Medulla oblongata (tissue), 1 donor: ENCODE results near the gene SRC.
"Not testable (repeated sequence)": the region's sequence is repeated elsewhere in the genome, so short reads cannot be mapped to it uniquely, and the experiment has no call there.

ENCODE experiments used
- DNase-seq: peaks from one replicate; pipeline ENCODE4 v3.0.0-alpha.2; 2015; ENCODE audit errors: extremely low spot score

Gene SRC

DNA sequence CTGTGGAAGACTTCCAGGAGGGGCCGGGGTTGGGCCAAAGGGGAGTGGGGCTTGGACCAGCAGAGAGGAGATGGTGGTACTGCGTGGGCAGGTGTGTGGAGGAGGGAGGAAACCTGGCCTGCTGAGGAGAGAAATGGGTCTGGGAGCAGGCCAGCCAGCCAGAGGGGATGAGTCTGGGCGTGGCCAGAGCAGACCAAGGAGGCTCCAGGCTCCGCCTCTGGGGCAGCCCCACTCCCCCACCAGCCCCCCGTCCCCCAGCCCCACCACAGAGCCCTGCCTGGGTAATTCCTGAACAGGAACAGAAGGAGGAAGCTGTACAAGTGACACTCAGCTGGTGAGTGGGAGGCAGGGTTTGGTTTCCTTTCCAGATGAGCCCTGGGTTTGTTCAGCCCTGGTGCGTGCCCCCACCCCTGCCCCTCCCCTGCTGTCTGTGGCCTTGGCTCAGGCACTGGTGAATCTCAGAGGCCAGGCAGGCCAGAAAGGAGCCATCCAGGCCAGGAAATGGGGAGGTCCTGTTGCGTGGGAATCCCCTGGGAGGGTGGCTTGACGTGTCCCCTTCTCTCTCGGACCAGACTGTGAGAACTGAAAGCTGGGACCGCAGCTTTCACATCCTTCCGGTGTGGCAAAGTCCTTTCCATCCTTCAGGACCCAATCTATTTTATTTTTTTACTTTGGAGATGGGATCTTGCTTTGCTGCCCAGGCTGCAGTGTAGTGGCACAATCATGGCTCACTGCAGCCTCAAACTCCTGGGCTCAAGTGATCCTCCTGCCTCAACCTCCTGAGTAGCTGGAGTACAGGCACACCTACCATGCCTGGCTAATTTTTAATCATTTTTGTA lies 9.4 kb upstream of the SRC start:
- peak; percentile 67 for DNase-seq

DNA sequence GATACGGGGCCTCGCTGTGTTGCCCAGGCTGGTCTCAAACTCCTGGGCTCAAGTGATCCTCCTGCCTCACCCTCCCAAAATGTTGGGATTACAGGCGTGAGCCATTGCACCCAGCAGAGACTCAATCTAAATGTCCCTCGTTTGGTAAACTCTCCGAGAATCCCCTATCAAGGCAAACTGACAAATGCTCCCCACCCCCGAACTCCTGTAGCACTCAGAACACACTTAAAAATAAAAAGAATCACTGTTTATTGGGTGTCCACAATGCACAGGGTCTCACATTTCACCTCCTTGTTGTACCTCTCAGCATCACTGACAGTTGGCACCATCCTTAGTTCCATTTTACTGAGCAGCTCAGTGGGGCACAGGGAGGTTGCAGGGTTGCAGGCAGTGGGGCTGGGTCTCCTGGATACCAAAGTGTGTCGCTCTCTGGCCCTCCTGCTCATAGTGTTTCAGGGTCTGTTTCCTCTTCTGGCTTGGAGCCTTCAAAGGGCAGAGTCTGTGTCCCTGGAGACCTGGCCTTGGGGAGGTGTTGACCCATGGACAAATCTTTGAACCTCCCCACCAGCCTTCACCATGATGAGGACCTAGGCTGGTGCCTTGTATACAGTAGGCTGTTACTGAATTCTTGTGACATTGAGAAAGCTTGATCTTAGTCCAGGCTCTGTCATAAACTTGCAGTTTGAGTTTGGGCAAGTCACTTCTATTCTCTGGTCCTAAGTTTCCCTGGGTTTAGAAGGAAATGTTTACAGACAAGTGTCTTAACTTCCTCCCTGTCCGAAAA lies 8.5 kb upstream of the SRC start:
- DNase-seq, result no peak

DNA sequence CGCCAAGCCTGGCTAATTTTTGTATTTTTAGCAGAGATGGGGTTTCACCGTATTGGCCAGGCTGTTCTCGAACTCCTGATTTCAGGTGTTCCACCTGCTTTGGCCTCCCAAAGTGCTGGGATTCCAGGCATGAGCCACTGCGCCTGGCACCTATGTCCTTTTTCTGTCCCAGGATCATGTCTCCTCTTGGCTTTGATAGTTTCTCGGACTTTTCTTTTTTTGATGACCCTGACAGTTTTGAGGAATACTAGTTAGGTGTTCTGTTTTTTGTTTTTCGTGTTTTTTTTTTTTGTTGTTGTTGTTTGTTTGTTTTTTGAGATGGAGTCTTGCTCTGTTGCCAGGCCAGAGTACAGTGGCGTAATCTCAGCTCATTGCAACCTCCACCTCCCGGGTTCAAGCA lies 7.6 kb upstream of the SRC start:
- not testable (repeated sequence) for DNase-seq

DNA sequence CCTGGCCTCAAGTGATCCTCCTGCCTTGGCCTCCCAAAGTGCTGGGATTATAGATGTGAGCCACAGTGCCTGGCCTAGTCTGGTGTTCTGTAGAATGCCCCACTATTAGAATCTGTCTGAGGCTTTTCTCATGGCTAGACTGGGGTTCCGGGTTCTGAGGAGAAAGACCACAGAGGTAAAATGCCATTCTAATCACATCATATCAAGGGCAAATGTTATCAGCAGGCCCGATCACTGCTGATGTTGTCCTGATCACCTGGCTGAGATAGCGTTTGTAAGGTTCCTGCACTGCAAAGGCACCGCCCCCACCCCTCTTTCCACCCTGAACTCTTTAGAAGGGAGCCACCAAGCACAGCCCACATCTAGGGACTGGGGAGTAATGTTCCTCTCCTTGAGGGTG lies 6.7 kb upstream of the SRC start:
- DNase-seq, result no peak

DNA sequence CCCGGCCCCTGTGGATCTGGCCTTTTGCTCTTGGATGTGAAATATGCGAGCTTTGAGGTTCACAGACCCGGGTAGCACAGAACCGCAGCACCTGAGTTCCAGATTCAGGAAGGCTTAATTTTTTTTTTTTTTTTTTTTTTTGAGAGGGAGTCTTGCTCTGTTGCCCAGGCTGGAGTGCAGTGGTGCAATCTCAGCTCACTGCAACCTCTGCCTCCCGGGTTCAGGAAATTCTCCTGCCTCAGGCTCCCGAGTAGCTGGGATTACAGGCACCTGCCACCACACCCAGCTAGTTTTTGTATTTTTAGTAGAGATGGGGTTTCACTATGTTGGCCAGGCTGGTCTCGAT lies 6.2 kb upstream of the SRC start:
- DNase-seq, result not testable (repeated sequence)

DNA sequence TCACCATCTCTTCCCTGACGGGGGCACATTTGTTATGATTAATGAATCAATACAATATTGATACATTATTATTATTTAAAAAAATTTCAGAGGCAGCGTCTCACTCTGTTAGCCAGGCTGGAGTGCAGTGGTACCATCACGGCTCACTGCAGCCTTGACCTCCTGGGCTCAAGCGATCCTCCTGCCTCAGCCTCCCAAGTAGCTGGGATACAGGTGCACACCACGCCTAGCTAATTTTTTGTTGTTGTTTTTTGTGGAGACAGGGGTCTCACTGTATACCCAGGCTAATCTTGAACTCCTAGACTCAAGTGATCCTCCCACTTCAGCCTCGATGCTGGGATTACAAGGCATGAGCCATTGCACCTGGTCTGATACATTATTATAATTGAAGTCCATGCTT lies 4.9 kb upstream of the SRC start:
- no peak for DNase-seq

DNA sequence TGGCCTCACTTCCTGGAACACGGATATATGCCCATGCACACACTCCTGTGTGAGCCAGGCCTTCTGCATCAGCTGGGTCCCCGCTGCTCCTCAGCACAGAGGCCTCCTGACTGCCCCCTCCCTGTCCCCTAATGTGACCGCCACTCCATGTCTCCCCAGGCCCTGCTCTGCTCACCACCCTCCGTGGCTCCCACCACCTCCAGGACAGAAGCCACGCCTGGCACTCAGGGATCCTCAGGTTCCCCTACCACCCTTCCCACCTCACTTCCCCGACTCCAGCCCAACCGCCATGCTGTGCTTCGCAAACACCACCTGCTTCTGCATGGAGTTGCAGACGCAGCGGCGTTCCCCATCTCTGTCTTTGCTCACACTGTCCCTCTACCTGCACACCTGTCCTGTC lies 4.3 kb upstream of the SRC start:
- DNase-seq, result no peak

DNA sequence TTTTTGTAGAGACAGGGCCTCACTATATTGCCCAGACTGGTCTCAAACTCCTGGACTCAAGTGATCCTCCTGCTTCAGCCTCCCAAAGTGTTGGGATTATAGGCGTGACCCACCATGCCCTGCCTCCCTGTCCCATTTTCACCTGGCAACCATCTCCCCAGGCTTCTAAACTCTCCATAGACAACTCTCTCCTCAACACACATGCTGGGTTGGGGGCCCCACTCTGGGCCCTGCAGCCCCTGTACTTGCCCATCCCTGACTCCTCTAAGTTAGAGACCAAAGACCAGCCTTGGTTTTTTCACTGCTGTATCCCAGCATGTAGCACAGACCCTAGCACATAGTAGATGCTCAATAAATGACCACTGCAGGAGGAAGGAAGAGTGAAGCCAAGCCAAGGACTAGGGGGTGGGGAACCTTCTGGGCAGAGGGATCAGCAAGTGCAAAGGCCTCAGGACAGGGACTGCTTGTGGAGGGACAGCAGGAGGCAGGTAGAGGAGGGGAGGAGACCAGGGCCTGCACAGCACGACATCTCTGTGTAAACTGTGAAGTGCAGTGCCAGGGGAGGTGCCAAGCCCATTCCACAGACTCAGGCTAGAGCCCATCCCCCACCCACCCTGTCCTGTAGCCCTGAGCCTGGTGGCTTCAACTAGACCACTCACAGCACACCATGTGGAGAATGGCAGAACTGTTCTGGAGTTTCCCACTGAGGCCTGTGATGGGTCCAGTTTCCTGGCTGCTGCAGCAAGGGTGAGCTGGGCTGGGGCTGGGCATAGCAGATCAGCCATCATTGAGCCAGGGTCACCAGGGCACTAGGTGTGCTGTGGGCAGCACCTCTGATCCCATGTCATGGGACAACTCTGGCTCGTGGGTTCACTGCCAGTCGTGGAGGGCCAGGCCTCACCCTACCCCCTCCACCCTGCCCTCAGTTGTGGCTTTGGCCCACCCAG lies 3.4 kb upstream of the SRC start:
- no peak for DNase-seq

DNA sequence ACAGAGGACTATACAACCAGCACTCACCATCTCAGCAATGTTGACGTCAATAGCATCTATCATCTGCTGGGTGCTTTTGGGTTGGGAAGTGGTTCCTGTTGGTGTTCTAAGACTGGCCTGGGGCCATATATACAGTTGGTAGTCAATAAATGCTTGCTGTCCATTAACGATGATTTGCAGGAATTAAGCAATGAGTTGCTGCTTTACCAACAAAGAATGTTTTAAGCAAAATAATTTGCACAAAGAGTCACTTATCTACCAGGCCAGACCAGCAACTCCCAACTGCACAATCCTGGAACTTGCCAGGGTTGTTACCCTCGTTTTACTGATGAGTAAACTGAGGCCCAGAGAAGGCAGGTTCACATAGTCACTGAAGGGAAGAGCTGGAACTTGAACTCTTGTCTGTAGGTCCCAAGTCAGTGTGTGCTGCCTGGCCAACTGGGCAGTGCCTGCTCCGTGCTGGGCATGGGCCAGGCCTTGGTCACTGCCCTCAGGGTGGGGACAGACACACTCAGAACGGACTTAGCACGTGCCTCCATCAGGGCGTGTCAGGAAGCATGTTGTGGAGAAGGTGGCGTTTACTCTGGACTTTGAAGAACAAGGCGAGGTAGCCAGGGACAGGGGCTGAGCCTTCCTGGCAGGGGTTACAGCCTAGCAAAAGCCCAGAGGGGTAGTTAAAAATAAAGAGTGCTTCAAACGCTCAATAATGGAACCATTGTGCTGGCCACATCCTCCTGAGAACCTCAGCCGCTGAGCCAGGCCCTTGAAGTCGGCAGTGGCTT lies 2.5 kb upstream of the SRC start:
- DNase-seq, result no peak

DNA sequence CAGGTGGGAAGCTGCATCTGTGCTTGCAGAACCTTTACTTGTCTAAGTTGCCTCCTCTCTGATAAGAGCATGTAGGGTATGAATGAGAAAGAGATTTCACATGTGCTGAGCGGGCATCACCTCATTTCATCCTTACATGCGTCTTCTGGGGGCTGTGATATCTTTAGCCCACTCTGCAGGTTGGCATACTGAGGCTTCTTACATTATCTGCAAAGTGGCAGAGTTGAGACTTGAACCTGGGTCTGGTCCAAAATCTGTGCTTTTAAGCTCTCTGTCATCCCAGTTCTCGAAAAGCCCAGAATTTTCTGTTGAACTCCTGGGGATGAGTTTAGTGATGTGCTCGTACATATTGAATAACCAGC lies 2.0 kb upstream of the SRC start:
- no peak for DNase-seq

DNA sequence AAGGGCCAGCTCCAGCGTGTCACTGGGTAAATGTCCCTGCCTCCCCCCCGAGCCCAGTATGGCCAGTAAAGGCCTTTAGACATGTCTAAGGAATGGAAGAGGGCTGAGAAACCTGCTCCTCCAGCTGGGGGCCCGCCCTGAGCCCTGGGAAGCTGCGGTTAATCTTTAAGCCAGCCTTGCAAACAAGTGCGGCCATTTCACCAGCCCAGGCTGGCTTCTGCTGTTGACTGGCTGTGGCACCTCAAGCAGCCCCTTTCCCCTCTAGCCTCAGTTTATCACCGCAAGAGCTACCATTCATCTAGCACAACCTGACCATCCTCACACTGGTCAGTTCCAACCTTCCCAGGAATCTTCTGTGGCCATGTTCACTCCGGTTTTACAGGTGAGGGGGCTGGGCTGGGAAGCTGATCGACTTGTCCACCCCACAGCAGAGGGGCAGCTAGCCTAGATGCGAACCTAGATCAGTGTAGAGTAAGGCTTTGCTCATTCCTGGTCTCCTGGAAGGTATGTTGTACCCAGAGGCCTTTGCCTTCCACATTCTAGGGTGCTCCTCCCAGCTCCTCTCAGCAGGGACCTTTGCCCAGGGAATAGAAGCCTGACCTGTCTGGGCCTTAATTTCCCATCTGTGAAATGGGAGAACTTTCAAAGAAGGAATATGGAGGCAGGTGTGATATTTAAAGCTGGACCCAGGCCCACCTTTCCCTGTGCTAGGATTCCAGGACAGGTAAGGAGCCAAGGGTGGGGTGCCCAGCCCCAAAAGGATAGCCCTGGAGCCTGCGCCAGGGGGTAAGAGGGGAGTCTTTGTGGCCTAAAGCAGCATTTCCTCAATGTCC lies 1.2 kb upstream of the SRC start:
- no peak for DNase-seq

DNA sequence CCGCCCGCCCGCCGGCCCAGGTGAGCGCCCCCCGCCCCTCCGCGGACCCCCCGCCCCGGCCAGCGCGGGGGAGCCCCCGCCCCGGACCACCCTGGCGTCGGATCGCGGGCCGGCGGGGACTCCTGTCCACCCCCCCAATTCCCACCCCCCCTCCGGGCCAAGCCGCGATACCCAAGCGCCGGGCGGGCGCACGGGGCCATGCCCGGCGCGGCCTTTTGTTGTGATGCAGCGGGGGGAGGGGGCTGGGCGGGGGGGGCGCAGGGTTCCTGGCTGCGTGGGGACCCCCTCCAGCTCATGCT lies 245 bp downstream of the SRC start:
- DNase-seq, result no peak

DNA sequence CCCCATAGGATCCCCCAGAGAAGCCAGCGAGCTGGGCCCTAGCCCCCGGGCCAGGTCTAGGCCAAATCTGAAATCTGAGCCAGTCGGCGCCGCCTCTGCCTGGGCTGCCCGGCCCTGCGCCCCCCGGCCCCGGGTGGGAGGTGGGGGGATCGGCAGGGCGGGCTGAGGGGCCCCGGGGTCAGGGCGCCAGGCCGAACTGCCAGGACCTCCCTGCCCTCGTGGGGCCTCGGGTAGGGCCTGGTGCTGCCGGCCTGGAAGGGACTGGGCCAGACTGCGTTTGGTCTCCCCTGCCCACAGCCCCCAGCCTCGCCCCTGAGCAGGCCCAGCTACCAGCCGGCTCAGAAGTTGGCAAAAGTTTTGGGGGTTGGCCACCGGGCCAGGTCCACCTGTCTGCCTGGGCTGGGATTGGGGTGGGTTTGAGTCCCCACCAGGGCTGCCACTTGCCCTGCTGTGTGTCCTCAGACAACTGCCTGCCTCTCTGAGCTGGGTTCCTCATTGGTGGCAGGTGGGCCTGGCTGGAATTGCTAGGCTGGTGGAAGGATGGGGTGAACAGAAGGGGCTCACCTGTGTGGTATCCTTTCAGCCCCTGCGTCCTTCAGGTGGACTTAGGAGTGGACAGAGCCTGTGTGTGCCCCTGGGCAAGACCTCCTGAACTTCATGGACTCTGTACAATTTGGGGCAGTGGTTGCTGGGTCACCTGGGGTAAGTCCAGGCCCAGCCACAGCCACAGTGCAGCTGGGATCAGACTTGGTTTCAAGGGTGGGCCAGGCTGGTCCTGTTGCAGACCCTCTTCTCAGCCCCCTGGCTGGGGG lies 801 bp downstream of the SRC start:
- no peak for DNase-seq

DNA sequence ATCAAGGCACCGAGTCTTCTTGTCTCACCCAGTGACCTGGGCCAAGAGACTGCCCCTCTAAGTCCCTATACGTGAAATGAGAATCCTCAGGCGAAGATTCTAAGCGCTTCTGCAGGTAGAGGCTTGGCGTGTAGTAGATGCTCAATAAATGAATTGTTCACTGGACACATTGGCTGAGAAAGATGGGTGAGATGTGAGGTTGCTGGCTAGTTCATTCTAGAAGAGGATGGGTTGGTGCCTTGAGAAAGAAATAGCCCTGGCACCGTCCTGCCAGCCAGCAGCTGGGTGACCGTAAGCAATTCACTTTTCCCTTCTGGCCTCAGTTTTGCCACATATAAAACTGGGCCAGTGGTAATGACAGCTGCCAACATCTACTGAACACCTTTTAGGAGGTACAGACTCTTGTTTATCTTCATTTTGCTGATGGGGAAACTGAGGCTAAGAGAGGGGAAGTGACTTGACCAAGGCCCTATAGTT lies 1.4 kb downstream of the SRC start:
- no peak for DNase-seq

DNA sequence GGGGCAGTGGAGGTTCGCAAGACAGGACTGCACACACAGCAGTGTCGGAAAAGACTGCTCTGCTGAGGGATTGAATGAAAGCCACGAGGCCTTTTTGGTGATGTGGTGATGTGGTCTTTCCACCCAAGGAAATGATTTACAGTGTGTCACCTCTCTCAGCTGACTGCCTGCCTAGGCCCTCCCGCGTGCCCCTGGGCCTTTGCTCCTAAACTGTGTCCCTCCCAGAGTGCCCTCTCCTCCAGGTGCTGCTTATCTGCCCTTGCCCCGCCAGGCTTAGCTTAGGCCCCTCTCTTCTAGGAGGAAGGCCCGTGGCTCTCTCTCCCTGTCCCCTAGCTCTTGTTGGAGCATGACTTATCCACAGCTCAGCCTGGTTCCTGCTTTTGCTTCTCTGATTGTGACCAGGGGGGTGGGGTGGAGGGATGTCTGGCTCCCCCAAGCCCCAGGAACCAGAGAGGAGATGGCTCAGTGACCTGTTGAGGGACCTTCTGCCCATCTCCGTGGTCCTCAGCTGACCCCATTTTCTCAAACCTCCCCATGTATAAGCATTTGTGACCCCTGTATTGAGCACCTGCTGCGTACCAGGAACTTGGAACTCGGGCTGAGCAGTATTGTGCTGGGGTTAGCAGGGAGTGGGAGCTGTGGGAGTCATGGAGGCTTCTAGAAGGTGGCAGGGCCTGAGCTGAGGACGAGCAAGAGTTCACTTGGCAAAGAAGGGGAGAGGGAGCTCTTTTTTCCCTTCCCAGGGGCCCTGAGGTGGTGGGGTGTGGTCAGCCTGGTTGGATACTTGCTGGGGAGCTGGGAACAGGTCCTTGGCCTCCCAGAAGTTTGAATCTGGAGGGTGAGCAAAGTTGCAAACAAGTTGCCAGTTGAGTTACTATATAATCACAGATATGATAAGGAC lies 2.2 kb downstream of the SRC start:
- DNase-seq, result no peak

DNA sequence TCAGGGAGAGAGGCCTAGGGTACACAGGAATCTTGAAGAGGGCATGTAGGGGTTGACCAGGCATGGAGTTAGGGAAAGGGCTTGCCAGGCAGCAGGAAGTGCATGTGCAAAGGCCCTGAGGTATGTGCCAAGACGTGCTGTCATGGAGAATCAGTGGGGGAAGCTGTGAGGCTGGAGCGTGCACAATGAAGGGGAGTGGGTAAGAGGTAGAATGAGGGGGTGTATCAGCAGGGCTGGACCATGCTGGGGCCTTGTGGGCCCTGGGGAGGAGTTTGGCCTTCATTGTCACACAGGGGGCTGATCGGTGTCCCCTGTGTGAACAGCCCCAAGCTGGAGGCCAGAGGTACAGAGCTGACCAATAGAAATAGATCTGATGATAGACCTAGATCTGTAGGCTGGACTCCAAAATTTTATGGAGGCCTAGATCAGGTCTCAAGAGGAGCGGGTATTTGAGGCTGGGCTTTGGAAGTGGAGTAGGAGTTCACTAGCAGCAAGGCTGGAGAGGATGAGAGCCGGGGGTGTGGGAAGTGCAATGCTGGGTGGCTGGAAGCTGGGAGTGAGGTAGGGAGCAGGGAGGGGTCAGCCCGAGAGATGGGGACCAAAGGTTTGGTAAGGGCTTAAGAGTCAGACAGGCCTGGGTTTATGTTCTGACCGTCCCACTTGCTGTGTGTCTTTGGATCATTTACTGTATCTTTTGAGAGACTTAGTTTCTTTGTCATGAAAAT lies 3.0 kb downstream of the SRC start:
- DNase-seq, result no peak

DNA sequence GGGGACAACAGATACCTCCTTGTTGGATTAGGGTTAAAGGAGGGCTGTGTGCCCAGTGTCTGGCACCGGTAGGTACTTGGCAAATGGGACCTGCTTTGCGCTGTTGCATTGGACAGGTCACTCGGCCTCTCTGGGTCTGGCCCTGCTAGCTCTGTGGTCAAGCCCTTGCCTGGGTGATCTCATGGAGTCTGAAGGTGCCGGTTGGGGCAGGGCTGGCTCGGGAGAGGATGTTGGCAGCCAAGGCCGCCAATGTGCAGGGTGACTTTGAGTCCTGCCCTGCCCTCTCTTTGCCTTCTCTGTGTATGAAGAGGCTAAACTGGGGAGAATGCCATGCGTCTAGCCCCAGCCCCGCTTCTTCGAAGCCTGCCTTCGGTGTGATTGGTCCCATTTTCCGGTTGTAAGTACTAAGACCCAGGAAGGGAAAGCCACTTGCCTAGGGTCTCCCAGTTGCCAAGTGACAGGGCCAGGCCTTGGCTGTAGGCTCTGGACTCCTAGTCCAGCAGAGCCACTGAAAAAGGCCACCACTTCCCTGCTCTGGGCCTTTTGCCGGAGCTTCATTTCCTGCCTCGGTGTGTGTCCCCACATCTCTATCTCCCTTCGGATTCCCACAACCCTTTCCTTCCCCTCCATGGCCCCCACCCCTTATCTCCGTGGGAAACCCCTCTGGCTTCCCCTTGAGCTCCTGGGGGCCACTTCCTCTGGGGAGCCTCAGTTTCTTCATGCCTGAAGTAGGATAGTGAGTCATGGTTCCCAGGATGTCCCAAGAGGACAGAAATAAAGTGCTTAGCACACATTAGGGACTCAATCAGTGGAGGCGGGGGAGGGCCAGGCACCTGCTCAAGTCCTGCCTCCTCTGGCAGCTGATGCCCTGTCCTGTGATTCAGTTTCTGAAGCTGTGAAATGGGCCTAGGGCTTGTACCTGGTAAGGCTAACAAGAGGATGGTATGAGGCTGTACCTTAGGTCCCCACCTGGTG lies 3.9 kb downstream of the SRC start:
- DNase-seq, result no peak
